Parathyroid adenoma (tissue), 2 donors: ENCODE results near the gene KAT8.

Experiments
- H2AFZ ChIP-seq: fragments of 300-600 bp; sonication (generic); one replicate; pipeline ENCODE4 v1.7.0; 2017; ENCODE audit warnings: antibody characterized with exemption, mild to moderate bottlenecking
- H3K27ac ChIP-seq: fragments of 300-600 bp; sonication (generic); one replicate; pipeline ENCODE4 v1.7.0; 2017
- H3K27me3 ChIP-seq: fragments of 300-600 bp; sonication (generic); one replicate; pipeline ENCODE4 v1.7.0; 2017; ENCODE audit warnings: low read length; ENCODE audit not compliant: control insufficient read depth, insufficient read depth
- H3K36me3 ChIP-seq: fragments of 300-600 bp; sonication (generic); one replicate; pipeline ENCODE4 v1.7.0; 2017; ENCODE audit warnings: low read length; ENCODE audit not compliant: control insufficient read depth, insufficient read depth
- H3K4me1 ChIP-seq: fragments of 300-600 bp; sonication (generic); one replicate; pipeline ENCODE4 v1.7.0; 2017; ENCODE audit warnings: control low read depth
- H3K4me2 ChIP-seq: fragments of 300-600 bp; sonication (generic); one replicate; pipeline ENCODE4 v1.7.0; 2017; ENCODE audit warnings: low read length
- H3K4me3 ChIP-seq: fragments of 300-600 bp; sonication (generic); one replicate; pipeline ENCODE4 v1.7.0; 2017; ENCODE audit warnings: low read depth, low read length
- H3K79me2 ChIP-seq: fragments of 300-600 bp; sonication (generic); one replicate; pipeline ENCODE4 v1.7.0; 2017; ENCODE audit warnings: control low read depth
- H3K9ac ChIP-seq: fragments of 300-600 bp; sonication (generic); one replicate; pipeline ENCODE4 v1.7.0; 2017; ENCODE audit warnings: mild to moderate bottlenecking
- H3K9me3 ChIP-seq: fragments of 300-600 bp; sonication (generic); one replicate; pipeline ENCODE4 v1.7.0; 2017; ENCODE audit warnings: low read length; ENCODE audit not compliant: control insufficient read depth
- TF ChIP-seq, protein P1 (sequence below): fragments of 300-600 bp; sonication (generic); IDR thresholded peaks from one replicate; pipeline ENCODE4 v1.7.0; 2017; ENCODE audit warnings: antibody characterized with exemption, mild to moderate bottlenecking
- donor health status: primary hyperparathyroidism.

The KAT8 gene

DNA sequence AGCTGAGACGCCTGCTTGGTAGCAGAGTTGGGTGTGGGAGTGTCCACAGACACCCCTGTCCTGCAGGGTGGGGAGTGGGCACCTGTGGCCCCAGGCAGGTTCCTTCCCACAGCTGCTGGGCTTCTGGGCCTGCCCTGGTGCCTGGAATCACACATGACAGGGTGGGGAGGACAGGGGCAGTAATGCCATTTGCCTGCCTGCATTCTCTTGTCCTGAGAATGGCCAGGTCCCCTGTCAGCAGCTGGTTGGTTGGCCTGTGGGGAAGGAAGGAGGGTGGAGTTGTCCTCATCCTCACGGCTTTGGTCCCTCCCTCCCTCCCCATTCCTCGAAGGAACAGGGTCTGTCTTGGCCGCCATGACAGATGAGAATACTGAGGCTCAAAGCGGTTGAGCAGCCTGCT, 33.9 kb upstream of the KAT8 start:
- H3K36me3 ChIP-seq, result no peaks in the 10 kb centered on the region
- H3K27ac ChIP-seq, result no peak overlapping the region
- H3K27me3 ChIP-seq, result no peaks in the 10 kb centered on the region

DNA sequence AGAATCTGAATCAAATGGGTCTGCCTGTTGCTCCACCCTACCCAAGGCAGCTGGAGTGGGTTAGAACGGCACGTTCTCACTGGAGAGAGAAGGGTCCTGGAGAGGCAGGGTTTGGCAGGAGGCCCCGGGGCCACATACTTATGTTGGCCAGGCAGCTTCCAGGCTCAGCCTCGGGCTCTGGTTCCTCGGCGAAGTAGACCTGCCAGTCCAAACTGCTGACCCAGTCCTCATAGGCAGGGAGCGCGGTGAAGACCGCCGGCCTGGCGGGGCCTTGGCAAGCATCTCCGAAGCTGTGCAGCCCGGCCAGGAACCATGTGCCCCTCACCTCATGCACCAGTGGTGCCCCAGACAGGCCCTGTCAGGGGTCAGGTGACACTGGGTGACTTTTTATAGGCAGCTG, 33.5 kb upstream of the KAT8 start:
- Histone ChIP-seq H3K36me3 (no peaks in the 10 kb centered on the region), H3K4me2 (no peak overlapping the region), H3K4me3 (no peak overlapping the region), H3K9me3 (no peaks in the 10 kb centered on the region), H3K4me1 (no peaks in the 10 kb centered on the region), H3K9ac (no peak overlapping the region), H3K27ac (no peak overlapping the region), H3K79me2 (peaks cover 15% of the 10 kb centered on the region), H2AFZ (no peak overlapping the region), H3K27me3 (no peaks in the 10 kb centered on the region)
- TF ChIP-seq, protein P1, sequence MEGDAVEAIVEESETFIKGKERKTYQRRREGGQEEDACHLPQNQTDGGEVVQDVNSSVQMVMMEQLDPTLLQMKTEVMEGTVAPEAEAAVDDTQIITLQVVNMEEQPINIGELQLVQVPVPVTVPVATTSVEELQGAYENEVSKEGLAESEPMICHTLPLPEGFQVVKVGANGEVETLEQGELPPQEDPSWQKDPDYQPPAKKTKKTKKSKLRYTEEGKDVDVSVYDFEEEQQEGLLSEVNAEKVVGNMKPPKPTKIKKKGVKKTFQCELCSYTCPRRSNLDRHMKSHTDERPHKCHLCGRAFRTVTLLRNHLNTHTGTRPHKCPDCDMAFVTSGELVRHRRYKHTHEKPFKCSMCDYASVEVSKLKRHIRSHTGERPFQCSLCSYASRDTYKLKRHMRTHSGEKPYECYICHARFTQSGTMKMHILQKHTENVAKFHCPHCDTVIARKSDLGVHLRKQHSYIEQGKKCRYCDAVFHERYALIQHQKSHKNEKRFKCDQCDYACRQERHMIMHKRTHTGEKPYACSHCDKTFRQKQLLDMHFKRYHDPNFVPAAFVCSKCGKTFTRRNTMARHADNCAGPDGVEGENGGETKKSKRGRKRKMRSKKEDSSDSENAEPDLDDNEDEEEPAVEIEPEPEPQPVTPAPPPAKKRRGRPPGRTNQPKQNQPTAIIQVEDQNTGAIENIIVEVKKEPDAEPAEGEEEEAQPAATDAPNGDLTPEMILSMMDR, result no peak

More for the DNA sequence above, 33.9 kb upstream of the KAT8 start:
- H2AFZ ChIP-seq, result no peak overlapping the region
- H3K4me1 ChIP-seq, result no peaks in the 10 kb centered on the region
- TF ChIP-seq, protein P1, result no peak
- peaks cover 18% of the 10 kb centered on the region for H3K79me2 ChIP-seq
- no peak overlapping the region for H3K4me3 ChIP-seq
- H3K9me3 ChIP-seq, result no peaks in the 10 kb centered on the region
- no peak overlapping the region for H3K4me2 ChIP-seq
- no peak overlapping the region for H3K9ac ChIP-seq

DNA sequence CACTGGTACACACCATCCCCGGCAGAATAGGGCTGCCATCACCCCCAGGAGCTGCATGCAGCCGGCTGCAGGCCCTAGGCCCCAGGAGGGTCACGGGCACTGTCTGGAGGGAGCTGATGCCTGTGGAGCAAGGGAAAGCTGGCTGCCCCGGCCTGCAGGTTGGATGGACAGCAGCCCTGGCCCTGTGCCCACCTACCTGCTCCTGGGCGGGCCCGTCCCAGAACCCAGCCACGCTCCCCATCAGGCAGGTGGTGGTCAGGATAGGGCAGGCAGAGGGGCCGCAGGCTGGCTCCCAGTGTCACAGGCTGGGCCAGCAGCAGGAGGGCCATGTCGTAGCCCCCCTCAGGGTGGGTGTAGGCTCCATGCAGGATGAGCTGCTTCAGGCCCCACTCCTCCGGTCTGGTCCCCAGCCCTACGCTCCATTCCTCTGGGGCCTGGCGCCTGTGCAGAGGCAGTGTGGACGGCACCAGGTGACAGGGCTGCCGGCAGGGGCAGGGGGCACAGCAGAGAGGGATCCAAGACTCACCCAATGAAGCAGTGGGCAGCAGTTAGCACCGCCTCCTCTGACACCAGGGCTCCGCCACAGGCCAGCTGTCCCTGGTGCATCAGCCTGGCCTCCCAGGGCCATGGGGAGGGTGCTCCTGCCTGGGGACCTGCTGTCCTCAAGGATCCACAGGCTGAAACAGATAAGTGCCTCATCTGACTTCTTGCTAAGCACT, 32.7 kb upstream of the KAT8 start:
- Histone ChIP-seq H3K36me3 (no peaks in the 10 kb centered on the region), H3K9me3 (no peaks in the 10 kb centered on the region), H3K79me2 (peaks cover 13% of the 10 kb centered on the region), H3K4me2 (no peak overlapping the region), H3K9ac (no peak overlapping the region), H3K4me3 (no peak overlapping the region), H3K27me3 (no peaks in the 10 kb centered on the region), H3K27ac (no peak overlapping the region), H2AFZ (no peak overlapping the region), H3K4me1 (no peaks in the 10 kb centered on the region)
- TF ChIP-seq, protein P1, result no peak

DNA sequence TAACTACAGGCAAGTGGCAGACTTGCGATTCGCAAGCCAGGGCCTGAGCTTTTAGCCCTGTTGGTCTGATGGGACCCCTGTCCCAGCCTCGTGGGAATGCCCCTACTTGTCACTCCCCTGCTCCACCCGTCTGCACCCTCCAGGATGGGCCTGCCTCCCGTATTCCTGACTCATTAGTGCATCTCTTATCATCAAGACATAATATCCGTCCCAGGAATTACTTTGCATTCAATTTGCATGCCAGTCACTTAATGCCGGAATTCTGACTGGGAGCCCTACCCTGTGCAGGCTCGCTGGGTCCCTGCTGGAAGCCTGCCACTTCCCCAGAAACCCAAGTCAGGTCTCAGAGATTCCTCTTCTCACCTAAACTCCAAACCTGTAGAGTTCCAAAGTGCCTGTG, 32.1 kb upstream of the KAT8 start:
- H3K4me3 ChIP-seq, result no peak overlapping the region
- H3K36me3 ChIP-seq, result no peaks in the 10 kb centered on the region
- H3K27ac ChIP-seq, result no peak overlapping the region
- H3K79me2 ChIP-seq, result peaks cover 11% of the 10 kb centered on the region
- H2AFZ ChIP-seq, result no peak overlapping the region
- H3K9me3 ChIP-seq, result no peaks in the 10 kb centered on the region
- H3K4me1 ChIP-seq, result no peaks in the 10 kb centered on the region
- no peak overlapping the region for H3K4me2 ChIP-seq
- TF ChIP-seq, protein P1, result no peak
- no peak overlapping the region for H3K9ac ChIP-seq
- no peaks in the 10 kb centered on the region for H3K27me3 ChIP-seq
